GM19324 (cell line): ENCODE data around the gene MST1.

Experiments
- ATAC-seq: cut with Tn5 transposase; IDR thresholded peaks from one replicate; pipeline ENCODE4 v1.9.1; 2021; ENCODE audit warnings: mild to moderate bottlenecking, moderate library complexity; ENCODE audit not compliant: unreplicated experiment, low FRiP score

MST1 gene

GRCh38 chr3:49718858-49719213 lies 29.6 kb upstream of the MST1 start:
- no peak for ATAC-seq

- ATAC-seq: no peak
Observed at GRCh38 chr3:49717959-49718857, 28.9 kb upstream of the MST1 start.

GRCh38 chr3:49717211-49717958 lies 28.1 kb upstream of the MST1 start:
- no peak for ATAC-seq

GRCh38 chr3:49716691-49717210 lies 27.5 kb upstream of the MST1 start:
- no peak for ATAC-seq

- no peak for ATAC-seq
Observed at GRCh38 chr3:49716169-49716568, 26.9 kb upstream of the MST1 start.

- no peak for ATAC-seq
Observed at GRCh38 chr3:49715611-49716121, 26.4 kb upstream of the MST1 start.

GRCh38 chr3:49714728-49715550 lies 25.7 kb upstream of the MST1 start:
- ATAC-seq: no peak

- no peak for ATAC-seq
Observed at GRCh38 chr3:49713336-49714105, 24.2 kb upstream of the MST1 start.

GRCh38 chr3:49712631-49713317 lies 23.5 kb upstream of the MST1 start:
- ATAC-seq: no peak

- no peak for ATAC-seq
Observed at GRCh38 chr3:49712166-49712565, 22.9 kb upstream of the MST1 start.

- ATAC-seq: no peak
Observed at GRCh38 chr3:49711489-49711888, 22.2 kb upstream of the MST1 start.

GRCh38 chr3:49709852-49710251 lies 20.6 kb upstream of the MST1 start:
- no peak for ATAC-seq

- ATAC-seq: no peak
Observed at GRCh38 chr3:49707113-49707480, 17.8 kb upstream of the MST1 start.

- ATAC-seq: no peak
Observed at GRCh38 chr3:49706456-49707112, 17.3 kb upstream of the MST1 start.

GRCh38 chr3:49705390-49705960 lies 16.2 kb upstream of the MST1 start:
- ATAC-seq: no peak

GRCh38 chr3:49704629-49705028 lies 15.4 kb upstream of the MST1 start:
- no peak for ATAC-seq

GRCh38 chr3:49703956-49704355 lies 14.7 kb upstream of the MST1 start:
- ATAC-seq: no peak

GRCh38 chr3:49703443-49703927 lies 14.2 kb upstream of the MST1 start:
- ATAC-seq: no peak
